Keratinocyte (primary cell): ENCODE results near the gene PGPEP1.

Source experiments
- CTCF ChIP-seq, 3 experiments: IDR thresholded peaks in 1 of 3; conservative IDR thresholded peaks in 1 of 3; optimal IDR thresholded peaks in 1 of 3; 2 replicates in 2 of 3; 3 replicates in 1 of 3; pipeline versions ENCODE3 to v1.5.1; 2011; ENCODE audit warnings: low read length in 3 of 3, mild to moderate bottlenecking in 3 of 3, moderate library complexity in 2 of 3, control low read depth in 1 of 3, inconsistent platforms in 1 of 3; ENCODE audit not compliant: insufficient read depth in 2 of 3; ENCODE audit errors: extremely low read depth in 1 of 3
- EZH2 ChIP-seq: IDR thresholded peaks from one replicate; pipeline ENCODE4 v1.6.1; 2012; ENCODE audit warnings: inconsistent platforms, mild to moderate bottlenecking, low read length, moderate library complexity

- TF ChIP-seq CTCF (optimal IDR thresholded peaks at IDR 0.05 in 1 of 3, IDR thresholded peaks at IDR 0.05 in 1 of 3, conservative IDR thresholded peaks at IDR 0.05 in 1 of 3; ENCODE audit: extremely low read depth in 1 of 3, insufficient read depth in 2 of 3, low read length in 3 of 3) (no peak), EZH2 (no peak)
These were observed 40.4 kb downstream of the PGPEP1 start for GRCh38 chr19:18380843-18381242.
